Mononuclear cell (primary cell): ENCODE data around the gene TMEM214. TPM values are rescaled to one million over a fixed set of nuclear protein-coding genes. Genes with fewer than 3 reads are reported as not detected.

Experiments used
- H3K27me3 ChIP-seq: 2 replicates; pipeline ENCODE4 v1.6.0; 2011; ENCODE audit warnings: low read length, control low read depth; ENCODE audit not compliant: insufficient read depth
- H3K4me1 ChIP-seq: 2 replicates; pipeline ENCODE4 v1.5.1; 2011; ENCODE audit warnings: mild to moderate bottlenecking, low read length, control low read depth; ENCODE audit not compliant: insufficient read depth
- H3K4me3 ChIP-seq: 2 replicates; pipeline ENCODE4 v1.5.1; 2011; ENCODE audit warnings: mild to moderate bottlenecking, low read length, moderate library complexity
- H3K9me3 ChIP-seq: 2 replicates; pipeline ENCODE4 v1.5.1; 2011; ENCODE audit warnings: low read depth, mild to moderate bottlenecking, control low read depth, low read length
- total RNA-seq: library from RNA; depleted of rRNA; stranded (reverse); fragments of >200 nt; gene quantifications from one replicate; pipeline ENCODE4 v1.2.3, GENCODE V29; 2012

The TMEM214 gene
- total RNA-seq, 1 donor: 10.7 TPM

- no peak overlapping the region for H3K4me3 ChIP-seq
- H3K9me3 ChIP-seq: no peaks in the 10 kb centered on the region
- H3K4me1 ChIP-seq: peaks cover 23% of the 10 kb centered on the region
- no peaks in the 10 kb centered on the region for H3K27me3 ChIP-seq
Measured at GRCh38 chr2:27087823-27088410, 55.2 kb downstream of the TMEM214 start.

- peaks cover 23% of the 10 kb centered on the region for H3K4me1 ChIP-seq
- no peaks in the 10 kb centered on the region for H3K9me3 ChIP-seq
- H3K27me3 ChIP-seq: no peaks in the 10 kb centered on the region
- H3K4me3 ChIP-seq: no peak overlapping the region
Measured at GRCh38 chr2:27088634-27089033, 55.9 kb downstream of the TMEM214 start.

GRCh38 chr2:27089111-27089954 lies 56.6 kb downstream of the TMEM214 start:
- no peak overlapping the region for H3K4me3 ChIP-seq

More at GRCh38 chr2:27089111-27089954, 56.6 kb downstream of the TMEM214 start:
- Histone ChIP-seq H3K9me3 (no peaks in the 10 kb centered on the region), H3K27me3 (no peaks in the 10 kb centered on the region), H3K4me1 (peaks cover 23% of the 10 kb centered on the region)

Other genes with a start within 250 kb of the TMEM214 start
- gene CENPA, start 246.9 kb upstream of the TMEM214 start, total RNA-seq: 0.63 TPM
- not detected for gene DPYSL5, start 184.8 kb upstream of the TMEM214 start, total RNA-seq
- 0.42 TPM for gene MAPRE3, start 62.3 kb upstream of the TMEM214 start, total RNA-seq
- gene AGBL5, start 18.7 kb downstream of the TMEM214 start, total RNA-seq: 8.9 TPM
- gene OST4, start 38.7 kb downstream of the TMEM214 start, total RNA-seq: 222 TPM
- gene EMILIN1, start 45.6 kb downstream of the TMEM214 start, total RNA-seq: 0.63 TPM
- 0.52 TPM for gene KHK, start 53.8 kb downstream of the TMEM214 start, total RNA-seq
- gene CGREF1, start 86.2 kb downstream of the TMEM214 start, total RNA-seq: 0.10 TPM
- gene ABHD1, start 90.8 kb downstream of the TMEM214 start, total RNA-seq: 0.10 TPM
- 11.0 TPM for gene PREB, start 101.7 kb downstream of the TMEM214 start, total RNA-seq
- not detected for gene PRR30, start 106.4 kb downstream of the TMEM214 start, total RNA-seq
- gene TCF23, start 116.0 kb downstream of the TMEM214 start, total RNA-seq: not detected
- 96.4 TPM for gene ATRAID, start 179.1 kb downstream of the TMEM214 start, total RNA-seq
- 48.4 TPM for gene SLC5A6, start 179.3 kb downstream of the TMEM214 start, total RNA-seq
- gene CAD, start 184.4 kb downstream of the TMEM214 start, total RNA-seq: 5.7 TPM
- not detected for gene SLC30A3, start 230.1 kb downstream of the TMEM214 start, total RNA-seq
- not detected for gene DNAJC5G, start 242.5 kb downstream of the TMEM214 start, total RNA-seq
- gene TRIM54, start 249.5 kb downstream of the TMEM214 start, total RNA-seq: not detected